ENCODE measurements around the gene CKAP4. TPM values are rescaled to one million over a fixed set of nuclear protein-coding genes. Genes with fewer than 3 reads are reported as not detected.

Gene CKAP4
- polyA plus RNA-seq, 2 of the 4 experiments (the other 2 are of a cell fraction), result 70.4 to 108 TPM

GRCh38 chr12:106245767-106246166, 2.1 kb downstream of the CKAP4 start:
- Histone ChIP-seq H3K27ac (peak overlapping the region; percentile 95 to 97; a peak in 5 of 6 replicates), H3K9me3 (no peaks in the 10 kb centered on the region), H3K4me3 (peak overlapping the region; percentile 98; the same call in 2 of the 3 replicates), H3K4me1 (peaks cover 29% of the 10 kb centered on the region), H3K4me2 (peak overlapping the region; percentile 78)
- WGBS (ENCODE audit: missing lambda C conversion rate), result 26% methylated on average over 12 of the region's 12 CpGs
- peak in 1 of 2 experiments; percentile 19; a peak in 1 of 4 replicates for TF ChIP-seq CEBPB (IDR thresholded peaks at IDR 0.05)
- TF ChIP-seq ZSCAN20 (CRISPR knock-in tag; IDR thresholded peaks at IDR 0.05), result no peak
- no peak for TF ChIP-seq ZC3H11A (IDR thresholded peaks at IDR 0.05)
- TF ChIP-seq EHF (CRISPR knock-in tag; IDR thresholded peaks at IDR 0.05), result no peak
- TF ChIP-seq RNF2 (IDR thresholded peaks at IDR 0.05; ENCODE audit: borderline replicate concordance, low read depth), result no peak
- no peak for TF ChIP-seq HOXB13 (CRISPR knock-in tag; IDR thresholded peaks at IDR 0.05; ENCODE audit: low read depth)
- TF ChIP-seq, protein P1, sequence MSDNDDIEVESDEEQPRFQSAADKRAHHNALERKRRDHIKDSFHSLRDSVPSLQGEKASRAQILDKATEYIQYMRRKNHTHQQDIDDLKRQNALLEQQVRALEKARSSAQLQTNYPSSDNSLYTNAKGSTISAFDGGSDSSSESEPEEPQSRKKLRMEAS (IDR thresholded peaks at IDR 0.05), result peak; percentile 35; the same call in 1 of the 2 replicates
- TF ChIP-seq, protein P2, sequence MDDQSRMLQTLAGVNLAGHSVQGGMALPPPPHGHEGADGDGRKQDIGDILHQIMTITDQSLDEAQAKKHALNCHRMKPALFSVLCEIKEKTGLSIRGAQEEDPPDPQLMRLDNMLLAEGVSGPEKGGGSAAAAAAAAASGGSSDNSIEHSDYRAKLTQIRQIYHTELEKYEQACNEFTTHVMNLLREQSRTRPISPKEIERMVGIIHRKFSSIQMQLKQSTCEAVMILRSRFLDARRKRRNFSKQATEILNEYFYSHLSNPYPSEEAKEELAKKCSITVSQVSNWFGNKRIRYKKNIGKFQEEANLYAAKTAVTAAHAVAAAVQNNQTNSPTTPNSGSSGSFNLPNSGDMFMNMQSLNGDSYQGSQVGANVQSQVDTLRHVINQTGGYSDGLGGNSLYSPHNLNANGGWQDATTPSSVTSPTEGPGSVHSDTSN (IDR thresholded peaks at IDR 0.05), result no peak
- ChIA-PET CTCF (interaction anchor here (0.7 to 1.6 kb wide), 6 partner anchors 9 to 825 kb away, joined by 3 to 6 read pairs (median 3); no protein-coding TSS in a partner anchor), POLR2A (interaction anchor here (3.2 kb wide), 1 partner anchor 112 kb away, joined by 13 read pairs; the partner anchor contains the start of gene POLR3B)
- FAIRE-seq (no peak), ATAC-seq (peak in 1 of 2 experiments; percentile 44; a peak in 3 of 6 replicates), DNase-seq (ENCODE audit: low read depth in 1 of 2, low spot score in 1 of 2) (peak; percentile 64 to 81)

GRCh38 chr12:106243620-106244019, 4.2 kb downstream of the CKAP4 start:
- H3K4me1 ChIP-seq, result peaks cover 22% of the 10 kb centered on the region
- no peak overlapping the region for H3K4me3 ChIP-seq

GRCh38 chr12:106240821-106241220, 7.0 kb downstream of the CKAP4 start:
- POLR2A ChIA-PET, result no interaction called here
- FAIRE-seq (no peak), ATAC-seq (no peak), DNase-seq (ENCODE audit: low read depth in 1 of 2, low spot score in 1 of 2) (no peak)
- Histone ChIP-seq H3K9me3 (no peaks in the 10 kb centered on the region), H3K4me2 (no peak overlapping the region), H3K27ac (no peak overlapping the region), H3K4me3 (no peak overlapping the region), H3K4me1 (peaks cover 14% of the 10 kb centered on the region)
- no peak for TF ChIP-seq MAFK (IDR thresholded peaks at IDR 0.05; ENCODE audit: partially characterized antibody)
- no peak for TF ChIP-seq JUN (IDR thresholded peaks at IDR 0.05)
- CTCF ChIA-PET, result interaction anchor here (0.6 to 4.5 kb wide), 3 partner anchors 14 to 59 kb away, joined by 3 to 28 read pairs (median 3); no protein-coding TSS in a partner anchor

More at GRCh38 chr12:106243620-106244019, 4.2 kb downstream of the CKAP4 start:
- ChIA-PET CTCF (interaction anchor here (0.8 to 2.9 kb wide), 4 partner anchors 20 to 676 kb away, joined by 3 to 10 read pairs (median 4); partner anchors contain the start of gene POLR3B), POLR2A (no interaction called here)
- no peak for DNase-seq (ENCODE audit: low read depth in 1 of 2, low spot score in 1 of 2)
- ATAC-seq, result no peak
- no peaks in the 10 kb centered on the region for H3K9me3 ChIP-seq
- TF ChIP-seq ZNF302 (CRISPR knock-in tag; IDR thresholded peaks at IDR 0.05) (no peak), SREBF2 (IDR thresholded peaks at IDR 0.05) (no peak), JUN (IDR thresholded peaks at IDR 0.05) (no peak), FOSB (CRISPR knock-in tag; IDR thresholded peaks at IDR 0.05) (no peak), ZFP36 (IDR thresholded peaks at IDR 0.05; ENCODE audit: borderline replicate concordance, partially characterized antibody) (no peak), ESRRA (IDR thresholded peaks at IDR 0.05; ENCODE audit: borderline replicate concordance, low read length) (no peak), NPAS2 (CRISPR knock-in tag; IDR thresholded peaks at IDR 0.05; ENCODE audit: borderline replicate concordance) (no peak), KDM5A (IDR thresholded peaks at IDR 0.05) (no peak), RFX5 (IDR thresholded peaks at IDR 0.05) (no peak), SMC3 (IDR thresholded peaks at IDR 0.05) (no peak), HOXA7 (CRISPR knock-in tag; IDR thresholded peaks at IDR 0.05) (no peak), POLR2AphosphoS2 (conservative IDR thresholded peaks at IDR 0.05; ENCODE audit: low read length) (no peak), HOXB5 (CRISPR knock-in tag; IDR thresholded peaks at IDR 0.05) (no peak)
- TF ChIP-seq, protein P2 (IDR thresholded peaks at IDR 0.05), result no peak
- TF ChIP-seq, protein P3, sequence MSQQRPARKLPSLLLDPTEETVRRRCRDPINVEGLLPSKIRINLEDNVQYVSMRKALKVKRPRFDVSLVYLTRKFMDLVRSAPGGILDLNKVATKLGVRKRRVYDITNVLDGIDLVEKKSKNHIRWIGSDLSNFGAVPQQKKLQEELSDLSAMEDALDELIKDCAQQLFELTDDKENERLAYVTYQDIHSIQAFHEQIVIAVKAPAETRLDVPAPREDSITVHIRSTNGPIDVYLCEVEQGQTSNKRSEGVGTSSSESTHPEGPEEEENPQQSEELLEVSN (IDR thresholded peaks at IDR 0.05; ENCODE audit: borderline replicate concordance, low read depth), result no peak
- H3K4me2 ChIP-seq, result no peak overlapping the region
- no peak for FAIRE-seq
- H3K27ac ChIP-seq, result no peak overlapping the region
